ENCODE data around the gene PRR11. TPM values are rescaled to one million over a fixed set of nuclear protein-coding genes. Genes with fewer than 3 reads are reported as not detected.

The PRR11 gene
- total and polyA plus RNA-seq, 2 of the 8 experiments (the other 6 are each of a cell fraction or from before 2014, with no cell fraction given) = 32.7 to 83.0 TPM

DNA sequence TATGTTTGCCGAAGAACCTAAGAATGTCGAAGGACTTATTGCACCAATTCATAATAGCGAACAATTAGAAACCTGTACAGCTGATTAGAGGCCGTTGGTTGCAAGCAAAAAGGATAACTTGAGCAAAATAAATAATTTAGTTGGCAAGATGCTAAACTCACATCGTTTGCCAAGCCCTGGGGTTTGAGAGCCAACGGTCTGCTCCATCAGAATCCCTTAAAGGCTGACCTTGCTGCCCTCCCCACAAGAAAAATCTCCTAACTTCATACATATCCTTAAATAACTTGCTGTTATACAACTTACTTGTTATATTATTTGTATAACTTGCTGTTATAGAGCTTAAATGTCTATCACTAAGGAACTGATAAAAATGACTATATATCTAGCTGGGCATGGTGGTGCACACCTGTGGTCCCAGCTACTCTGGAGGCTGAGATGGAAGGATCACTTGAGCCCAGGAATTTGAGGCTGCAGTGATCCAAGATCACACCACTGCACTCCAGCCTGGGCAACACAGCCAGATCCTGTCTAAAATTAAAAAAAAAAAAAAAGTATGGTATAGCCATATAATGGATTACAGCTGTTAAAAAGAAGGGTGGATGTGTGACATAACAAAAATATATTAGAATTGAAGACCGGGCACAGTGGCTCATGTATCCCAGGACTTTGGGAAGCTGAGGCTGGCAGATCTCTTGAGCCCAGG is 47.0 kb upstream of the PRR11 start:
- H3K4ac ChIP-seq (replicated peaks; ENCODE audit: insufficient read length, low read depth, low read length) = no peak overlapping the region
- CTCF ChIA-PET (ENCODE audit: partially characterized antibody) = interaction anchor here (1.1 kb wide), 1 partner anchor 17 kb away, joined by 3 read pairs; no protein-coding TSS in a partner anchor
- peaks cover 0 to 24% (median 0%) of the 10 kb centered on the region in 4 experiments; a peak in 3 of 8 replicates for H3K36me3 ChIP-seq (ENCODE audit: control insufficient read depth in 2 of 4, insufficient read depth in 4 of 4, low read length in 3 of 4)
- no peak overlapping the region for H3K4me2 ChIP-seq (ENCODE audit: insufficient read depth in 1 of 2, low read depth in 2 of 2, low read length in 2 of 2)
- H3K18ac ChIP-seq (ENCODE audit: extremely low read depth, low read length) = no peak overlapping the region
- no peak overlapping the region for H2AFZ ChIP-seq (ENCODE audit: low read length)
- H2AK5ac ChIP-seq (ENCODE audit: low read depth, low read length) = no peak overlapping the region
- peak overlapping the region; percentile 39 for H3K56ac ChIP-seq (replicated peaks; ENCODE audit: insufficient read length, low read depth, low read length)
- H2BK120ac ChIP-seq (replicated peaks; ENCODE audit: low read depth, low read length) = no peak overlapping the region
- H2BK15ac ChIP-seq (ENCODE audit: low read length) = no peak overlapping the region
- peaks cover 0 to 4% of the 10 kb centered on the region in 2 experiments for H4K20me1 ChIP-seq (replicated peaks in 1 of 2; ENCODE audit: control insufficient read depth in 1 of 2, insufficient read depth in 2 of 2, low read length in 2 of 2)
- H3K9me3 ChIP-seq (ENCODE audit: insufficient read depth in 2 of 2, low read depth in 1 of 2, low read length in 1 of 2) = no peaks in the 10 kb centered on the region
- peaks cover 0 to 25% of the 10 kb centered on the region in 2 experiments; a peak in 3 of 4 replicates for H3K79me2 ChIP-seq (ENCODE audit: control insufficient read depth in 1 of 2, insufficient read depth in 2 of 2, low read length in 2 of 2)
- no peak overlapping the region for H3K14ac ChIP-seq (ENCODE audit: insufficient read length)
- H3K27ac ChIP-seq (ENCODE audit: low read depth, low read length) = no peak overlapping the region
- H4K8ac ChIP-seq (ENCODE audit: extremely low read depth, insufficient read depth, low read length) = no peak overlapping the region
- TF ChIP-seq EGR1 (IDR thresholded peaks at IDR 0.05; ENCODE audit: borderline replicate concordance, low read depth, low read length) = no peak
- TF ChIP-seq, protein P1, sequence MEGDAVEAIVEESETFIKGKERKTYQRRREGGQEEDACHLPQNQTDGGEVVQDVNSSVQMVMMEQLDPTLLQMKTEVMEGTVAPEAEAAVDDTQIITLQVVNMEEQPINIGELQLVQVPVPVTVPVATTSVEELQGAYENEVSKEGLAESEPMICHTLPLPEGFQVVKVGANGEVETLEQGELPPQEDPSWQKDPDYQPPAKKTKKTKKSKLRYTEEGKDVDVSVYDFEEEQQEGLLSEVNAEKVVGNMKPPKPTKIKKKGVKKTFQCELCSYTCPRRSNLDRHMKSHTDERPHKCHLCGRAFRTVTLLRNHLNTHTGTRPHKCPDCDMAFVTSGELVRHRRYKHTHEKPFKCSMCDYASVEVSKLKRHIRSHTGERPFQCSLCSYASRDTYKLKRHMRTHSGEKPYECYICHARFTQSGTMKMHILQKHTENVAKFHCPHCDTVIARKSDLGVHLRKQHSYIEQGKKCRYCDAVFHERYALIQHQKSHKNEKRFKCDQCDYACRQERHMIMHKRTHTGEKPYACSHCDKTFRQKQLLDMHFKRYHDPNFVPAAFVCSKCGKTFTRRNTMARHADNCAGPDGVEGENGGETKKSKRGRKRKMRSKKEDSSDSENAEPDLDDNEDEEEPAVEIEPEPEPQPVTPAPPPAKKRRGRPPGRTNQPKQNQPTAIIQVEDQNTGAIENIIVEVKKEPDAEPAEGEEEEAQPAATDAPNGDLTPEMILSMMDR (IDR thresholded peaks at IDR 0.05; ENCODE audit: control extremely low read depth in 1 of 3, insufficient read depth in 1 of 3, low read depth in 1 of 3, low read length in 3 of 3) = no peak
- TF ChIP-seq, protein P2, sequence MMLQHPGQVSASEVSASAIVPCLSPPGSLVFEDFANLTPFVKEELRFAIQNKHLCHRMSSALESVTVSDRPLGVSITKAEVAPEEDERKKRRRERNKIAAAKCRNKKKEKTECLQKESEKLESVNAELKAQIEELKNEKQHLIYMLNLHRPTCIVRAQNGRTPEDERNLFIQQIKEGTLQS (IDR thresholded peaks at IDR 0.05; ENCODE audit: insufficient read depth, low read depth, low read length) = no peak
- TF ChIP-seq ASH2L (IDR thresholded peaks at IDR 0.05; ENCODE audit: low read length) = no peak
- TF ChIP-seq SRF (IDR thresholded peaks at IDR 0.05; ENCODE audit: low read depth, low read length) = no peak
- TF ChIP-seq HDAC6 (IDR thresholded peaks at IDR 0.05; ENCODE audit: low read depth, low read length) = no peak
- TF ChIP-seq BACH1 (IDR thresholded peaks at IDR 0.05; ENCODE audit: low read length) = no peak
- no peak for TF ChIP-seq E2F6 (IDR thresholded peaks at IDR 0.05)
- TF ChIP-seq TAF1 (IDR thresholded peaks at IDR 0.05; ENCODE audit: low read depth, low read length) = no peak
- POLR2A ChIA-PET (ENCODE audit: partially characterized antibody) = interaction anchor here (0.6 to 3.6 kb wide), 4 partner anchors 8 to 46 kb away, joined by 3 to 32 read pairs (median 3); partner anchors contain the start of genes PRR11 and SKA2
- 0 out of 2 replicates have a peak, but pooled peaks cover 4% of the 10 kb centered on the region for H3K23me2 ChIP-seq (ENCODE audit: low read depth, low read length)
- H3K79me1 ChIP-seq (ENCODE audit: low read depth, low read length) = no peaks in the 10 kb centered on the region
- H2BK20ac ChIP-seq (ENCODE audit: low read length) = no peak overlapping the region
- no peak overlapping the region for H3K9ac ChIP-seq (replicated peaks in 1 of 4; ENCODE audit: extremely low read depth in 1 of 4, low read depth in 3 of 4, low read length in 3 of 4)
- DNase-seq (ENCODE audit: low read depth in 1 of 2, low spot score in 2 of 2) = no peak
- H2BK5ac ChIP-seq (ENCODE audit: low read depth, low read length) = no peak overlapping the region
- H3K4me3 ChIP-seq (ENCODE audit: extremely low read depth in 1 of 4, insufficient read depth in 2 of 4, low read depth in 3 of 4, low read length in 4 of 4) = no peak overlapping the region; a peak in 1 of 8 replicates
- no peak overlapping the region for H3K23ac ChIP-seq (ENCODE audit: insufficient read length)
- H3K27me3 ChIP-seq (replicated peaks in 1 of 4; ENCODE audit: control insufficient read depth in 3 of 4, extremely low read depth in 1 of 4, insufficient read depth in 3 of 4, low read length in 3 of 4) = no peaks in the 10 kb centered on the region
- H4K5ac ChIP-seq (ENCODE audit: insufficient read length, low read depth, low read length) = no peak overlapping the region
- FAIRE-seq = no peak
- WGBS, 2 experiments (ENCODE audit: extremely low coverage in 1 of 2, insufficient coverage in 1 of 2, insufficient read length in 1 of 2, insufficient replicate concordance in 2 of 2, low coverage in 1 of 2, low lambda C conversion rate in 2 of 2, missing lambda C conversion rate in 1 of 2) = 91% methylated on average over 7 of the region's 7 CpGs; no CpG with 5 or more reads in 1 of the 2 experiments
- H4K91ac ChIP-seq (replicated peaks; ENCODE audit: insufficient read length, low read length) = no peak overlapping the region
- no peak overlapping the region for H2BK12ac ChIP-seq (ENCODE audit: low read depth, low read length)
- H3K4me1 ChIP-seq (replicated peaks in 1 of 4; ENCODE audit: control insufficient read depth in 3 of 4, insufficient read depth in 4 of 4, low read length in 3 of 4) = 0 out of 7 replicates have a peak, but pooled peaks cover 0 to 6% (median 0%) of the 10 kb centered on the region in 4 experiments

Measured in H1 (cell line).